Panc1 (cell line): ENCODE measurements around the gene LIN28A. TPM values are rescaled to one million over a fixed set of nuclear protein-coding genes. Genes with fewer than 3 reads are reported as not detected.

Experiments used
- ATAC-seq: fragments of 200-7000 bp; cut with Tn5 transposase; 2 replicates; pipeline ENCODE4 v1.9.1; 2020; ENCODE audit warnings: mild to moderate bottlenecking, moderate library complexity
- BruUV-seq: library from RNA; stranded (reverse); fragments of 400-500 nt; replicated peaks from 2 replicates; lab custom pipeline; 2021; lab: Mats Ljungman, UMichigan
- CTCF ChIA-PET: fragments of 300-600 bp; sonication (Branson Sonifier 250); formaldehyde crosslinking; loops from one replicate; lab custom pipeline; 2022; ENCODE audit warnings: antibody characterized with exemption; lab: Charles Lee
- POLR2A ChIA-PET: fragments of 300-600 bp; sonication (Branson Sonifier 250); formaldehyde crosslinking; loops from one replicate; lab custom pipeline; 2022; ENCODE audit warnings: antibody characterized with exemption; lab: Charles Lee
- DNase-seq: peaks from one replicate; pipeline ENCODE4 v3.0.0-alpha.2; 2010; ENCODE audit warnings: low read depth, low spot score
- H3K27ac ChIP-seq: 2 replicates; pipeline ENCODE4 v1.5.1; 2011; ENCODE audit warnings: mild to moderate bottlenecking, low read length, inconsistent platforms
- H3K27me3 ChIP-seq: fragments of 200-500 bp; sonication (Bioruptor generic); 2 replicates; pipeline ENCODE4 v1.6.0; 2014; ENCODE audit warnings: low read length, inconsistent platforms; ENCODE audit not compliant: control insufficient read depth, insufficient read depth
- H3K36me3 ChIP-seq: fragments of 200-500 bp; sonication (Bioruptor generic); 2 replicates; pipeline ENCODE4 v1.5.1; 2014; ENCODE audit warnings: inconsistent platforms, mild to moderate bottlenecking, low read length, moderate library complexity; ENCODE audit not compliant: control insufficient read depth, insufficient read depth
- H3K4me1 ChIP-seq: 2 replicates; pipeline ENCODE4 v1.5.1; 2011; ENCODE audit warnings: inconsistent platforms, mild to moderate bottlenecking, low read length, moderate library complexity; ENCODE audit not compliant: control insufficient read depth, insufficient read depth
- H3K4me3 ChIP-seq, 2 experiments: 2 replicates each; pipeline ENCODE4 v1.5.1; 2011 to 2012; ENCODE audit warnings: low read depth in 2 of 2, low read length in 2 of 2, mild to moderate bottlenecking in 2 of 2, inconsistent platforms in 1 of 2, moderate library complexity in 1 of 2
- H3K9me3 ChIP-seq: fragments of 200-500 bp; sonication (Bioruptor generic); 2 replicates; pipeline ENCODE4 v1.5.1; 2014; ENCODE audit warnings: low read depth, mild to moderate bottlenecking, inconsistent platforms, low read length, moderate library complexity; ENCODE audit not compliant: control insufficient read depth, insufficient read depth
- CTCF ChIP-seq: fragments of 450-650 bp; IDR thresholded peaks from 2 replicates; pipeline ENCODE4 v1.5.1; 2017; ENCODE audit warnings: mild to moderate bottlenecking
- POLR2AphosphoS5 ChIP-seq: IDR thresholded peaks from 2 replicates; pipeline ENCODE4 v1.6.1; 2012; ENCODE audit warnings: mild to moderate bottlenecking, low read depth, low read length, moderate library complexity
- REST ChIP-seq, 2 experiments: IDR thresholded peaks; 2 replicates each; pipeline ENCODE4 v1.6.1; 2011 to 2012; ENCODE audit warnings: low read depth in 2 of 2, control low read depth in 1 of 2, low read length in 1 of 2, mild to moderate bottlenecking in 1 of 2, moderate library complexity in 1 of 2; ENCODE audit not compliant: insufficient read depth in 1 of 2
- SIN3A ChIP-seq: IDR thresholded peaks from 2 replicates; pipeline ENCODE4 v1.6.1; 2012; ENCODE audit warnings: low read depth, mild to moderate bottlenecking, low read length, moderate library complexity, borderline replicate concordance; ENCODE audit not compliant: insufficient read depth
- TCF7L2 ChIP-seq: IDR thresholded peaks from 2 replicates; pipeline ENCODE4 v1.6.1; 2011; ENCODE audit warnings: mild to moderate bottlenecking, low read depth, low read length, inconsistent platforms
- in situ Hi-C: cut with HindIII; loops from 2 replicates; pipeline ENCODE4 v1.10.0; 2016; ENCODE audit warnings: low sequenced_read_pairs, low pct_unique_long_range_greater_than_20kb
- intact Hi-C: fragments of 100-400 bp; cut with micrococcal nuclease; formaldehyde crosslinking; loops from one replicate; pipeline ENCODE4 v1.10.0; 2022; ENCODE audit not compliant: unreplicated experiment
- total RNA-seq: library from RNA; stranded (reverse); gene quantifications from one replicate; pipeline ENCODE4 v1.2.1, GENCODE V29; 2021; ENCODE audit not compliant: unreplicated experiment

LIN28A gene
- total RNA-seq, 1 experiment from 2014 or later = 0.64 TPM

- 0 out of 2 replicates have a peak, but pooled peaks cover 2% of the 10 kb centered on the region for H3K27me3 ChIP-seq
- H3K4me3 ChIP-seq = no peak overlapping the region
- no peaks in the 10 kb centered on the region; the same call in 1 of the 2 replicates for H3K4me1 ChIP-seq
- ChIA-PET POLR2A (no interaction called here), CTCF (interaction anchor here (0.5 kb wide), 1 partner anchor 91 kb away, joined by 6 read pairs; no protein-coding TSS in a partner anchor)
- H3K27ac ChIP-seq = no peak overlapping the region
- ATAC-seq (no peak), DNase-seq (no peak)
- H3K9me3 ChIP-seq = no peaks in the 10 kb centered on the region
- no peak for TF ChIP-seq REST (IDR thresholded peaks at IDR 0.05; ENCODE audit: insufficient read depth in 1 of 2, low read depth in 2 of 2, low read length in 1 of 2)
- no peak for TF ChIP-seq SIN3A
- TF ChIP-seq TCF7L2 = no peak
- TF ChIP-seq POLR2AphosphoS5 = no peak
- no peak for TF ChIP-seq CTCF
- in situ Hi-C loops = no loop called here
- H3K36me3 ChIP-seq = no peaks in the 10 kb centered on the region
- intact Hi-C loops = no loop called here
- no TSS peak for BruUV-seq
Observed at GRCh38 chr1:26419494-26419893, 8.9 kb downstream of the LIN28A start.

GRCh38 chr1:26429721-26430120, 19.1 kb downstream of the LIN28A start:
- peaks cover 6% of the 10 kb centered on the region; the same call in 1 of the 2 replicates for H3K36me3 ChIP-seq
- no peak for ATAC-seq
- ChIA-PET CTCF (interaction anchor here (0.6 to 1.2 kb wide), 2 partner anchors 12 to 121 kb away, joined by 3 read pairs; no protein-coding TSS in a partner anchor), POLR2A (no interaction called here)
- DNase-seq = no peak
- peaks cover 21% of the 10 kb centered on the region for H3K4me1 ChIP-seq
- in situ Hi-C loops (no loop called here), intact Hi-C loops (no loop called here)
- no TSS peak for BruUV-seq
- TF ChIP-seq POLR2AphosphoS5 = no peak
- TF ChIP-seq SIN3A = no peak
- no peak for TF ChIP-seq TCF7L2
- TF ChIP-seq CTCF = no peak
- TF ChIP-seq REST (IDR thresholded peaks at IDR 0.05; ENCODE audit: insufficient read depth in 1 of 2, low read depth in 2 of 2, low read length in 1 of 2) = no peak
- no peak overlapping the region for H3K4me3 ChIP-seq
- H3K27me3 ChIP-seq = no peaks in the 10 kb centered on the region
- no peak overlapping the region for H3K27ac ChIP-seq
- no peaks in the 10 kb centered on the region for H3K9me3 ChIP-seq
